22Rv1 (cell line): ENCODE results near the gene PPP1R9B.

Source experiments
- CTCF ChIP-seq: fragments of 450-650 bp; IDR thresholded peaks from 2 replicates; pipeline ENCODE4 v1.5.1; 2017; ENCODE audit warnings: mild to moderate bottlenecking
- ZFX ChIP-seq: fragments of 450-650 bp; IDR thresholded peaks from 2 replicates; pipeline ENCODE4 v1.6.1; 2017; ENCODE audit warnings: antibody characterized with exemption, borderline replicate concordance

DNA sequence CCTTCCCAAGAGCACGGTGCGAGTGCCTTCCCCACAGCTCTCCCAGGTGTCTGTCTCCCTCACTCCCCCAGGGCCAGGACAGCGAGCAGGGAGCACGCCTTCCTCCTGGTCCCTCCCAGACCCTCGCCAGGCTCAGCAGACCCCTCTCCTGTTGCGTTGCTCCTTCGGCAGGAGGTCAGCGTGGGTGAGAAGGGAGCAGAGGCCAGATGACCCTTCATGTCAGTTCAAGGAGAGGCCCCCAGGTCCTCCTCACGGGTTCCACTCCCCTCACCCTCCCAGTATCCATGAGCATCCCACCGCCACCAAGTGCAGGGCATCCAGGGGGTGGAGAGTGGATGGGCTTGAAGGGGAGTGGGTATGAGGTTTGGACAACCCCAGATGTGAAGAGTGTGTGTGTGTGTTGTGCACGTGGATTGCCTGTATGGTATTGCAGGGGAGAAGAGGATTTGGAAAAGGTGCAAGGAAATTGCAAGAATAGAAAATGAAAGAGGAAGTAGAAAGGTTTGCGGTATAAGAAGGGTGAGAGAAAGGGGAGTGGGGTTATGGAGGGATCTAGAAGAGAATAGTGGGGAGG, 33.0 kb upstream of the PPP1R9B start:
- TF ChIP-seq CTCF (no peak), ZFX (no peak)
